SU-DHL-6 (cell line): ENCODE results near the gene ZCCHC13.
"Not testable (repeated sequence)": the region's sequence is repeated elsewhere in the genome, so short reads cannot be mapped to it uniquely, and the experiment has no call there.

Experiments
- H2AFZ ChIP-seq: fragments of 200-600 bp; sonication (generic); 2 replicates; pipeline ENCODE4 v1.6.1; 2014; ENCODE audit warnings: low read depth, mild to moderate bottlenecking, moderate library complexity, mixed read lengths, antibody characterized with exemption, low read length; ENCODE audit not compliant: severe bottlenecking
- H3F3A ChIP-seq: fragments of 200-600 bp; shearing (Covaris generic); 2 replicates; pipeline ENCODE4 v1.6.0; 2016; ENCODE audit warnings: antibody characterized with exemption, mild to moderate bottlenecking; ENCODE audit not compliant: insufficient read depth
- H3K27ac ChIP-seq: fragments of 200-600 bp; sonication (generic); 2 replicates; pipeline ENCODE4 v1.5.1; 2016; ENCODE audit warnings: low read depth, mild to moderate bottlenecking, low read length, moderate library complexity, mixed read lengths
- H3K27me3 ChIP-seq: fragments of 200-600 bp; sonication (generic), shearing (Covaris generic); 2 replicates; pipeline ENCODE4 v1.6.0; 2014; ENCODE audit warnings: mild to moderate bottlenecking, low read length
- H3K36me3 ChIP-seq: fragments of 200-600 bp; sonication (generic); 2 replicates; pipeline ENCODE4 v1.6.1; 2014; ENCODE audit warnings: mild to moderate bottlenecking, low read length, mixed read lengths
- H3K4me2 ChIP-seq: fragments of 300-600, 200-600 bp; shearing (Covaris generic), sonication (generic); 2 replicates; pipeline ENCODE4 v1.6.0; 2014; ENCODE audit warnings: low read length, low read depth, mild to moderate bottlenecking; ENCODE audit not compliant: poor library complexity, severe bottlenecking
- H3K4me3 ChIP-seq: fragments of 200-600 bp; sonication (generic); 2 replicates; pipeline ENCODE4 v1.5.1; 2014; ENCODE audit warnings: antibody characterized with exemption, low read length, mild to moderate bottlenecking, mixed read lengths; ENCODE audit not compliant: insufficient read depth, poor library complexity, severe bottlenecking
- H3K79me2 ChIP-seq: fragments of 200-600 bp; sonication (generic); 2 replicates; pipeline ENCODE4 v1.6.1; 2014; ENCODE audit warnings: mild to moderate bottlenecking, low read length, moderate library complexity; ENCODE audit not compliant: insufficient read depth
- H3K9ac ChIP-seq: fragments of 200-600 bp; sonication (generic); 2 replicates; pipeline ENCODE4 v1.7.0; 2014; ENCODE audit warnings: mild to moderate bottlenecking, low read length
- H3K9me2 ChIP-seq: fragments of 200-600 bp; sonication (generic); replicated peaks from 2 replicates; pipeline ENCODE4 v1.6.1; 2014; ENCODE audit warnings: low read length; ENCODE audit not compliant: insufficient read depth
- H3K9me3 ChIP-seq: fragments of 200-600 bp; sonication (generic); 2 replicates; pipeline ENCODE4 v1.6.1; 2014; ENCODE audit warnings: low read length, mixed read lengths; ENCODE audit not compliant: insufficient read depth
- H4K20me1 ChIP-seq: fragments of 200-600 bp; sonication (generic); 2 replicates; pipeline ENCODE4 v1.6.1; 2014; ENCODE audit warnings: low read depth, mild to moderate bottlenecking, antibody characterized with exemption, low read length, moderate library complexity, mixed read lengths
- EZH2phosphoT487 ChIP-seq: fragments of 200-600 bp; sonication (generic), shearing (Covaris generic); conservative IDR thresholded peaks from 2 replicates; pipeline ENCODE4 v1.6.1; 2018; ENCODE audit warnings: mild to moderate bottlenecking, antibody characterized with exemption, low read length, moderate library complexity, mixed read lengths
- TF ChIP-seq, protein P1 (sequence below): fragments of 200-600 bp; sonication (generic); IDR thresholded peaks from one replicate; pipeline ENCODE4 v1.5.1; 2017; ENCODE audit warnings: antibody characterized with exemption, mild to moderate bottlenecking, low read length, moderate library complexity; ENCODE audit not compliant: insufficient read depth, poor library complexity, severe bottlenecking

Gene ZCCHC13

DNA sequence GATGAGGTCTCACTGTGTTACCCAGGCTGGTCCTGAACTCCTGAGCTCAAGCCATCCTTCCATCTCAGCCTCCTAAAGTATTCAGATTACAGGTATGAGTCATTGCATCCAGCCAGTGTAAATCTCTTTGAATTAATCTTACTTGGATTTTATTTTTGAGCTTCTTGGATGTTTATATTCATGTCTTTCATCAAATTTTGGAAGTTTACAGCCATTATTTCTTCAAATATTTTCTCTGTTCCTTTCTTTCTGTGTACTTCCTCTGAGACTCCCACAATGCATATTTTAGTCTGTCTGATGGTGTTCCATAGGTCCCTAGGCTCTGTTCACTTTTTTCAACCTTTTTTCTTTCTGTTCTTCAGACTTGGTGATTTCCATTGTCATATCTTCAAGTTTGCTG, 34.9 kb downstream of the ZCCHC13 start:
- TF ChIP-seq, protein P1, sequence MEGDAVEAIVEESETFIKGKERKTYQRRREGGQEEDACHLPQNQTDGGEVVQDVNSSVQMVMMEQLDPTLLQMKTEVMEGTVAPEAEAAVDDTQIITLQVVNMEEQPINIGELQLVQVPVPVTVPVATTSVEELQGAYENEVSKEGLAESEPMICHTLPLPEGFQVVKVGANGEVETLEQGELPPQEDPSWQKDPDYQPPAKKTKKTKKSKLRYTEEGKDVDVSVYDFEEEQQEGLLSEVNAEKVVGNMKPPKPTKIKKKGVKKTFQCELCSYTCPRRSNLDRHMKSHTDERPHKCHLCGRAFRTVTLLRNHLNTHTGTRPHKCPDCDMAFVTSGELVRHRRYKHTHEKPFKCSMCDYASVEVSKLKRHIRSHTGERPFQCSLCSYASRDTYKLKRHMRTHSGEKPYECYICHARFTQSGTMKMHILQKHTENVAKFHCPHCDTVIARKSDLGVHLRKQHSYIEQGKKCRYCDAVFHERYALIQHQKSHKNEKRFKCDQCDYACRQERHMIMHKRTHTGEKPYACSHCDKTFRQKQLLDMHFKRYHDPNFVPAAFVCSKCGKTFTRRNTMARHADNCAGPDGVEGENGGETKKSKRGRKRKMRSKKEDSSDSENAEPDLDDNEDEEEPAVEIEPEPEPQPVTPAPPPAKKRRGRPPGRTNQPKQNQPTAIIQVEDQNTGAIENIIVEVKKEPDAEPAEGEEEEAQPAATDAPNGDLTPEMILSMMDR: no peak
- no peak for TF ChIP-seq EZH2phosphoT487
- H3K36me3 ChIP-seq: no peaks in the 10 kb centered on the region
- no peak overlapping the region for H3K9ac ChIP-seq
- no peaks in the 10 kb centered on the region for H3F3A ChIP-seq
- no peak overlapping the region for H3K4me2 ChIP-seq
- H3K27me3 ChIP-seq: no peaks in the 10 kb centered on the region
- no peak overlapping the region for H2AFZ ChIP-seq
- H3K27ac ChIP-seq: no peak overlapping the region
- no peaks in the 10 kb centered on the region for H3K9me2 ChIP-seq
- no peaks in the 10 kb centered on the region for H3K79me2 ChIP-seq
- no peaks in the 10 kb centered on the region for H3K9me3 ChIP-seq
- no peaks in the 10 kb centered on the region for H4K20me1 ChIP-seq
- H3K4me3 ChIP-seq: no peak overlapping the region

DNA sequence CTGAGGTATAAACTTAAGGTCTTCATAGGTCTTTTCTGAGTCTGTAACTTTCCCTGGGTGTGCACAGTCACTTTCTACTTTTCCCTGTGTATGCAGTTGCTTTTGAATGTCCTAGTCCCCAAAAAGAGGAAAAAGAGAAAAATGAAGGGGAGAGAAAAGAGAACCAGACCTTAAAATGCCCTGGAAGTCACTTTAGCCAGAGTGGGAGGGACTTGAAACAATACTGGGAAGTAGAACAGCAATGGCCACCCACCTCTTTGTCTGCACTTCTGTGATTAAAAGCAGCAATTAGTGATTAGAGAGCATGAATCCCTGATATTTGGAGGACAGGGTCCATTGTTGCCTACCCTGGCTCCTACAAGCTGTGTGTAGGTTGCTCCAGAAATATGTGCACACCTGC, 36.1 kb downstream of the ZCCHC13 start:
- no peaks in the 10 kb centered on the region for H4K20me1 ChIP-seq
- H3K9me3 ChIP-seq: no peaks in the 10 kb centered on the region
- no peaks in the 10 kb centered on the region for H3K36me3 ChIP-seq
- H3K4me2 ChIP-seq: no peak overlapping the region
- no peaks in the 10 kb centered on the region for H3F3A ChIP-seq
- no peaks in the 10 kb centered on the region for H3K27me3 ChIP-seq
- no peaks in the 10 kb centered on the region for H3K79me2 ChIP-seq
- no peaks in the 10 kb centered on the region for H3K9me2 ChIP-seq
- TF ChIP-seq EZH2phosphoT487: no peak
- TF ChIP-seq, protein P1: no peak
- no peak overlapping the region for H2AFZ ChIP-seq
- H3K4me3 ChIP-seq: no peak overlapping the region
- no peak overlapping the region for H3K9ac ChIP-seq
- no peak overlapping the region for H3K27ac ChIP-seq

- H3K4me2 ChIP-seq, H3K9me3 ChIP-seq, H3K36me3 ChIP-seq, H2AFZ ChIP-seq, H3F3A ChIP-seq, H3K9ac ChIP-seq, H3K9me2 ChIP-seq, H3K27ac ChIP-seq, H3K4me3 ChIP-seq, H4K20me1 ChIP-seq, H3K27me3 ChIP-seq, H3K79me2 ChIP-seq: not testable (repeated sequence)
Measured at GRCh38 chrX:74342211-74342610, 38.2 kb downstream of the ZCCHC13 start.

- Histone ChIP-seq H3K9me3 (no peaks in the 10 kb centered on the region), H3K36me3 (no peaks in the 10 kb centered on the region), H3K27ac (no peak overlapping the region), H4K20me1 (no peaks in the 10 kb centered on the region), H3K4me2 (no peak overlapping the region), H3K9ac (no peak overlapping the region), H3K9me2 (no peaks in the 10 kb centered on the region), H3F3A (no peaks in the 10 kb centered on the region), H3K79me2 (no peaks in the 10 kb centered on the region), H3K27me3 (no peaks in the 10 kb centered on the region), H3K4me3 (no peak overlapping the region), H2AFZ (no peak overlapping the region)
- TF ChIP-seq, protein P1: peak; percentile 50
- TF ChIP-seq EZH2phosphoT487: no peak
Measured at GRCh38 chrX:74343343-74344279, 39.6 kb downstream of the ZCCHC13 start.
